ENCODE results near the gene C19orf38.
"Not testable (repeated sequence)": the region's sequence is repeated elsewhere in the genome, so short reads cannot be mapped to it uniquely, and the experiment has no call there.

C19orf38 gene

GRCh38 chr19:10823690-10824089 is 24.5 kb upstream of the C19orf38 start:
- no peak for FAIRE-seq

GRCh38 chr19:10826231-10826630 is 22.0 kb upstream of the C19orf38 start:
- FAIRE-seq, result no peak

GRCh38 chr19:10826846-10827245 is 21.4 kb upstream of the C19orf38 start:
- no peak for FAIRE-seq

GRCh38 chr19:10828981-10829821 is 19.0 kb upstream of the C19orf38 start:
- FAIRE-seq, result no peak

GRCh38 chr19:10829967-10830366 is 18.2 kb upstream of the C19orf38 start:
- no peak for FAIRE-seq

GRCh38 chr19:10830370-10830769 is 17.8 kb upstream of the C19orf38 start:
- no peak for FAIRE-seq

GRCh38 chr19:10830931-10831779 is 17.1 kb upstream of the C19orf38 start:
- no peak for FAIRE-seq

GRCh38 chr19:10831987-10832938 is 16.0 kb upstream of the C19orf38 start:
- no peak for FAIRE-seq

GRCh38 chr19:10832939-10833296 is 15.3 kb upstream of the C19orf38 start:
- FAIRE-seq, result no peak

- no peak for FAIRE-seq
Observed at GRCh38 chr19:10835089-10835753, 13.0 kb upstream of the C19orf38 start.

- FAIRE-seq, result peak; percentile 35
Observed at GRCh38 chr19:10835754-10836478, 12.3 kb upstream of the C19orf38 start, which contains the start of gene TMED1. Gene TMED1 (minus strand): TSS chr19:10836212. CDS start chr19:10836191, 21 bp downstream.

- no peak for FAIRE-seq
Observed at GRCh38 chr19:10836479-10837330, 11.5 kb upstream of the C19orf38 start.

GRCh38 chr19:10837649-10838048 is 10.6 kb upstream of the C19orf38 start:
- not testable (repeated sequence) for FAIRE-seq

- FAIRE-seq, result no peak
Observed at GRCh38 chr19:10838377-10838776, 9.8 kb upstream of the C19orf38 start.

GRCh38 chr19:10839114-10840050 is 8.8 kb upstream of the C19orf38 start:
- FAIRE-seq, result no peak

GRCh38 chr19:10842788-10843187 is 5.4 kb upstream of the C19orf38 start:
- no peak for FAIRE-seq

- FAIRE-seq, result no peak
Observed at GRCh38 chr19:10846500-10847202, 1.6 kb upstream of the C19orf38 start.

- FAIRE-seq, result no peak
Observed at GRCh38 chr19:10850631-10851030, 2.4 kb downstream of the C19orf38 start.
